ENCODE data around the gene LRSAM1.

Gene LRSAM1

GRCh38 chr9:127498298-127498697, 47.0 kb downstream of the LRSAM1 start:
- DNase-seq (ENCODE audit: low read depth) = no peak

- no peak for DNase-seq (ENCODE audit: low read depth)
These were observed 49.1 kb downstream of the LRSAM1 start for GRCh38 chr9:127500399-127500798.

DNA sequence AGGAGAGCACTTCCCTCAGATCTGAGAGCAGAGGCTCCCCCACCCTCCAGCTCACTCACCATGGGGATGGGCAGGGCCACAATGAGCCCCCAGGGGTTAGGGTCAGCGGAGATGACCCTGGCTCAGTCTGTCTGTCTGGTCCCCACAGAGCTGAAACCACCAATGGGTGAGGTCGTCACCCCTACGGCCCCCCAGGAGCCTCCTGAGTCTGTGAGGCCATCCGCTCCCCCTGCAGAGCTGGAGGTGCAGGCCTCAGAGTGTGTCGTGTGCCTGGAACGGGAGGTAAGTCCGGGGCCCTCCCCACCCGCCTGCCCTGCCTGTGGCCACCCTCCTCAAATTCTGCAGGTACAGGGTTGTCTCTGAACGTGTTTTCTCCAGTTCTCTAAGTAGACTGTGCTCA, 49.6 kb downstream of the LRSAM1 start:
- no peak for DNase-seq (ENCODE audit: low read depth)

DNA sequence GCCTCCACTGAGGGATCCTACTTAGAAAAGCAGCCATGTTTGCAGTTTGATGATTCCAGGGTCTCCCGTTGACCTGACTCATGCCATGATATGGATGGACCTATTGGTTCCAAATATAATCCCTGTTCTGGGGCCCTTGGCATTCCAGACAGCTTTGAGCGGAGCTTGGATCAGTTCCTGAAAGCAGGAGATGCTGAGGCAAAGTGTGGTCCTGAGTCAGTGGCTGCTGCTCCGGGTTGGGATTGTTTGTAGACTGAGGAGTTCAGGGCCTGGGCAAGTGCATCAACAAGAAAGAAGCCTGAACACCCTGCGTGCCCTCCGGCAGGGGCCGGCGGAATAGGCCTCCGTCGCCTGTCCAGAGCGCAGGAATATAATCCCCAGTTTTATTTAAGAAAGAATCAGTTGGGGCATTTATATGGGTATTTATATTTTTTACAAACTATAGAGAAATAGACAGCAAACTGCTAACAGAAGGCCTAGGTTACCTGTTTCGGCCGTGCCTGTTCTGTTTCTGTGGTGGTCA, 50.6 kb downstream of the LRSAM1 start:
- no peak for DNase-seq (ENCODE audit: low read depth)

DNA sequence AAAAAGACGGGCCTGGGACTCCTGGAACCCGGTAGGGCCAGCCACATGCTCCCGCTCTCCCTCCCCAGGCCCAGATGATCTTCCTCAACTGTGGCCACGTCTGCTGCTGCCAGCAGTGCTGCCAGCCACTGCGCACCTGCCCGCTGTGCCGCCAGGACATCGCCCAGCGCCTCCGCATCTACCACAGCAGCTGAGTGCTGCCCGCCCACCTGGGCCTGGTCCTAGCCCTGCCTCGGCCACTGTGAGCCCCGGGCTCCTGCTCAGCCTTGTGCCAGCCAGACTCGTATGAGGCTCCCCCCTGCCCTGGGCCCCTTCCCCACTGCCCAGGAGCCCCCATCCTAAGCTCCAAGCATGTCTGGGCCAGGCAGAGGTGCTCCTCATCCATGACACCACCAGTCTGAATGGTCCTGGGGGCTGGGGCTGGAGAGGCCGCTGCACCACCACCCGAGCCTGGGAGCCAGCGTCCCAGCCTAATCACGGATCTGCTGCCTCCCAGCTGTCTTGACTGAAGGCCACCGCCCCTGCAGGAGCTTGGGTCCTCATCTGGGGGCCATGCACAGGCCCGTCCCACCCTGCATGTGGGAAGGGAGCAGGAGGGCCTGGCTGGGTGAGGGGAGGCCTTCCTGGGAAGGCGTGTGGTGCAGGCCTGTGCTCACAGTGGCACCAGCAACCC, 51.5 kb downstream of the LRSAM1 start:
- no peak for DNase-seq (ENCODE audit: low read depth)

- DNase-seq (ENCODE audit: low read depth) = no peak
These were observed 52.1 kb downstream of the LRSAM1 start for GRCh38 chr9:127503379-127503921.

DNA sequence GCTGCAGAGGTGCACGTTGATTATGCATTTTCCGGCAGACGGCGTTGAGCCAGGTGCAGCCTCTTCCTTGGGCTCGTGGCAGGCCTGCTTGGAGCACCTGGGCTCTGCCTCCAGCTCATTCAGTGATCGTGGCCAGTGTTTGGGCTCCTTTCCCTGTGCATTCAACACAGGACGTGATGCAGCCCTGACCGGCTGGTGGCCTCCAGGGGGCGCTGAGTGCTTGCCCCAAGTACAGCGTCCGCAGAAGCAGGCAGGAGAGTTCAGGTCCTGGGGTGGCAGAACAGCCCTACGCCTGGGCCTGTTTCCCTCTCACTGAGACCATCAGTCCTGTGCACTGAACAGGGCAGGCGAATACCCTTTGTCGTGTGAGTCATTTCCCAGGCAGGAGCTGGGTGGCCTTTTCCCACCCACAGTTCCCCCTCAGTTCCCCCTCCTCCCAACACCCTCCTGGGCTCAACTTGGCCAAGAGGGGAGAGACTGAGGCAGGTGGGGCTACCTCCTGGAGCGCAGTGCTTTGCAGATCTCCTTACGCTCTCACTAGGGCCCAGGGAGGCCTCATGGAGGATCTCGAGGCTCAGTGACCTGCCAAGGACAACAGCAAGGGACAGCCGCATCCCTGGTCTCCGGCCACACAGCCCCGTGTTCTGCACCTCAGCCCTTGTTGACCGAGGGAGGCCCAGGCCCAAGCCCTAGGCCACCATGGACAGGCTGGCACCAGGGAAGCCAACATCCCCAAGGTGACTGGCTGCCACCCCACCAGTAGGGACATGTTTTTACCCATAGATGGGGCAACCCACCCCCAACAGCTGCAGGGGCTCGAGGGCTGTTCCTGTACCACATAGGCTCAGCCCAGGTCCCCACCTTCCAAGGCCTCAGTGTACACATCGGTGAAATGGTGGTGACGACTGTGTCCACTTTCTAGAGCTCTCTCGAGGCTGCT, 52.9 kb downstream of the LRSAM1 start:
- DNase-seq (ENCODE audit: low read depth) = peak; percentile 80

DNA sequence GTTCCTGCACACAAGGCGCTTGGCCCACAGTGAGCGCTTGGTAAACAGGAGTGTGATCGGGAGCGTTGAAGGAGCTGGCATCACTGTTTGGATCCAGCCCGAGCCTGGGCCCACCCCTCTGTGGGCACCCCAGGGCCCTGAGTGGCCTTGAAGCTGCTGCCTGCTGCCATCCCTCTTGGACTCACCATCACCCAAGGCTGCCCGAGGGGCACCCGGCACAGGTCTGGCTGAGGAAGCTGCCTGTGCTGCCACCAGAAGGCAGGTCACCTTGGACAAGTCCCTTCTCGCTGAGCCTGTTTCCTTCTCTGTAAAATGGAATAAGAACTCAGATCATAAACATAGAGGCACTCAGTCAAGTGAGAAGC, 53.6 kb downstream of the LRSAM1 start:
- DNase-seq (ENCODE audit: low read depth) = no peak

DNA sequence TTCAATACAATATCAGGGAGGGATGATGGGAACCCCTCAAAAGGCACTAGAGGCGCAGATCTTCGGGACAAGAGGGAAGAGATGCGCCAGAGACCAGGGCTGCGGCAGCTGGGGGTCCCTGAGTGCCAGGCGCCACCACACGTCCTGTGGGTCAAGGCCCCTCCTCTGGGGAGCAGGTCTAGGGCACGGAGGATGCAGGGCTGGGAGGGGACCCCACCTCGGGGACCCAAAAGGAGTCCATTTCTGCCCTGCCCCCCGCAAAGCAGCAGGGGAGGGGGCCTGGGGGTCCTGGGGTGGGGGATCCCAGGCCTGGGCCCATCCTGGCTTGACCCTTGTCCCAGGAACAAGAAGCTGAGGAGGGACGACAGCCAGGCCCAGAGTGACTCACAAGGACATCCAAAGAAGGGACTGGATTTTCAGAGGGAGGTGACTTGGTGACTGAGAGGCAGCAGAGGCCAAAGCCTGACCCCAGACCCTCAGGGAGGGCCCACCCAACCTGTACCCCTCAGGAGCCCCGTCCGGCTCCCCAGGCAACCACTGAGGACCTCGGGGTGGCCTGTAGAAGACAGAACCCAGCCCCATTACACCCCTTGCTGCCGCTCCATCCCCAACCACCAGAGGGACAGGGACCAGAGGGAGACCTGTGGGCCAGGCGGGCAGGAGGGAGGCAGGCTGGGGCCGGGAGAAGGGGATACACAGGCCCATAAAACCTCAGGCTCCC, 54.2 kb downstream of the LRSAM1 start:
- peak; percentile 41 for DNase-seq (ENCODE audit: low read depth)

DNA sequence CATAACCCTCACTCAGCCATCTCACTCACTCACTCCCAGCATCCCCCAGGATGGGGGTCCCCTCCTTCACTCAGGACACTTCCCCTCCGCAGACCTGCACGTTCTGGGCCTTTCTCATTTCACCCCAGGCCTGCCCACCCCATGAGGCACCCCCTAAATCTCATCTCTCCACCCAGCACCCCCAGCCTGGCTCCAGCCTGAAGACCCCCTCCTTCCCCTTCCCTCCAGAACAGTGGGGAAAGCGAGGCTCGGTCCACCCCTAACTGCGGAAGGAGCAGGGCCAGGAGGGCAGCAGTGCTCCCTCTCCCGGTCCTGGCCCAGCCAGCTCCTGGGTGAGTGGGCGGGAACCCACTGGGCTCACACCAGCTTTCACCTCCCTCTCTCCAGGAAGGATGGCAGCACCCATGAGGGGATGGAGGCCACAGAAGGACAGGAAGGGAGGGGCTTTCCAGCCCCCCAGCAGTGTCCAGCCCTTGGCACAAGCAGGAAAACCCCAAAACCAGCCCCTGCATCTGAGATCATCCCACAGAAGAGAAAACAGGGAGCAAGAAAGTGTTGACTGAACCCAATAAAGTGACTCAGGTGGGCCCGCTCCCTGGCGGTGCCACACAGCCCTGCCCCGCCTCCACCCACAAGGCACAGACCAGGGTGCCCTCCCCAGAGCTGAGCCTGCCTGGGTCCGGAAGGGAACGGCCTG, 55.0 kb downstream of the LRSAM1 start:
- no peak for DNase-seq (ENCODE audit: low read depth)

DNA sequence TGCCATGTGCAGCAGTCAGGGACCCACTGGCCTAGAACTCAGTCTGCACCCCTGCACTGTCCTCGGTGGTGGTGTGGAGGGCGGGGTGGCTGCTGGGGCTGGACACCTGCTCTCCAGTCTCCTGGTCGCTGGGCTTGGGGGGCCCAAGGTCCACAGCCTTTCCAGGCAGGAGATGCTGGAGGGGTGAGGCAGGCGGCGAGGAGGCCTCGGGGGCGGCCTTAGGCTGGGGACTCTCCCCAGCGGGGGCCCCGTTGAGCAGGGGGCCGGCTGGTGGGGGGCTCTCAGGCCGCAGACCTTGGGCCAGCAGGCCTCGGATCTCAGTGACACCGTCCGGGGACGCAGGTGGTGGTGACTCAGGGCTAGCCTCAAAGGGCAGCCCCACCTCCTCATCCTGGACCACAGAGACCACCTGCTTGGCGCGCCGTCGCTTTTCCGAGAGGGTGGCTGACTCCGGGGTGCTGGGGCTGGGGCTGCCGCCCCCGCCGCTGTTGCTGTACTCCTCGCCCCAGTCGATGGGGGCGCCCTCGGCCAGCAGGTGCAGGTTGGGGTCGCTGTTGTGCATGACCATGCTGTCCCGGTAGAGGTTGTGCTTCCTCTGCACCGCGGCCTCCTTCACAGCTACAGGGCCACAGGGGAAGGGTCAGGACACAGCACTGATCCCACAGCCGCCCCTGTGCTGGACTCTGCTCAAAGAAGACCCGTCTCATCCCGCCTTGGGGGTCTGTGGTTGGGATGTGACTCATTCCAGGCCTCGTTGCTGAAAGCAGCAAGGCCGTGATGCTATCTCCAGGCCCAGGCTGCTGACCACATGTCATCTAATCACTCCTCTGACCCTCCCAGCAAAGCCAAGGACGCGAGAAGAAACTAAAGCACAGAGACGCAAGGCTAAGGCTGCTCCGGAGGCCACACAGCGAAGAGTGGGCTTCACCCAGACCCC, 55.8 kb downstream of the LRSAM1 start:
- peak; percentile 79 for DNase-seq (ENCODE audit: low read depth)

DNA sequence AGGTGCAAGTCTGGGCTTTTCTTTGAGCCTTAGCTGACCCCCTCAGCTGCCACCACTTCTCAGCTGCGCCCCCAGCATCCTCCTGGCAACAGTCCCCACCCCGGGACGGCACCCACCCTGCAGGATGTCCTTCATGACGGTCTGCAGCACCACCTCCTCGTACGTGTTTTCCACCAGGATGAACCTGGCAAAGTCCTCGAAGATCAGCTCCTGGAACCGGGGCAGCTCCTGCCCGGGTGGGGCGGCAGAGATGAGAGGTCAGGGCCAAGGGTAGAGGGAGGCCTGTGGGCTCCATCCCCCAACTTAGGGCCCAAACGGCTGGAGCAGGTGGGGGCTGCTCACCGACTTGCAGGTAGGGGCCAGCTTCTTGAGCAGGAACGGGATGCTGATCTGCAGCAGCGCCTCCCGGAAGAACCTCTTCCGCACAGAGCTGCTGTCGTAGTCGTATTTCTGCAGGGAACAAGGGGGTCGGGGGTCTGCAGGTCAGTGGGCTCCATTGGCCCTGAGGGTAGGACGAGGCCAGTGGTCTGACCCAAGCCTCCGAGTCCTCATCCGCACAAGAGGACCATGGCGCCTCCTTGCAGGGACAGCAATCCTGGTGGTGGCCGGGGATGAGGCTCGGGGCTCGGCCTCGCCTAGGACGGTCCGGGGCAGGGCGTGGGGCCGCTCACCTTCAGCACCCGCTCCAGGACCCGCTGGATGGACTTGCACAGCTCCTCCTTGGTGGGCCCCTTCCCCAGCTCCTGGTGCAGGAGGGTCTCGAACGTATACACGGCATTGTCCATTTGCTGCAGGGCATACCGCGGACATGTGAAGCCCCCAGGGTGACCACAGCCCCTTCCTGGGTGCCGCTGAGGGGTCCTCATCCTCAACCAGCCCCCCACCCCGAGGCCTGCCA, 56.7 kb downstream of the LRSAM1 start:
- no peak for DNase-seq (ENCODE audit: low read depth)

DNA sequence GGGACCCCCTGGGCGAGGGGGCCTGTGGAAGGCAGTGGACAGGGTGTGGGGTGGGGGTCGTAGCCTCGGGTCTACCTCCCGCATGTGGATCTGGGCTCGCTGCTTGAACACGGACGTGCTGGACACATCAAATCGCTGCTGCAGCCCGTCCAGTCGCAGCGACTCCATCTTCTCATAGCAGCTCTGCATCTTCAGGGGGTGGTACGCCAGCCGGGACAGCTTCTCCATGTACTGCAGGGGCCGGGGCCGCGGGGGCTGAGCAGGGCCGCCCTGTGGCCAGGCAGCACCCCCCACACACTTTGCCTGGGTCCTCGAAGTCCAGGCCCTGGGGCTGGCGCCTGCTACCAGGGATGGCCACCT, 57.6 kb downstream of the LRSAM1 start:
- DNase-seq (ENCODE audit: low read depth) = no peak

GRCh38 chr9:127509261-127509954, 58.1 kb downstream of the LRSAM1 start:
- no peak for DNase-seq (ENCODE audit: low read depth)

GRCh38 chr9:127509955-127510299, 58.6 kb downstream of the LRSAM1 start:
- no peak for DNase-seq (ENCODE audit: low read depth)

GRCh38 chr9:127514468-127514867, 63.2 kb downstream of the LRSAM1 start:
- DNase-seq (ENCODE audit: low read depth) = no peak

GRCh38 chr9:127516835-127517607, 65.7 kb downstream of the LRSAM1 start:
- no peak for DNase-seq (ENCODE audit: low read depth)

DNA sequence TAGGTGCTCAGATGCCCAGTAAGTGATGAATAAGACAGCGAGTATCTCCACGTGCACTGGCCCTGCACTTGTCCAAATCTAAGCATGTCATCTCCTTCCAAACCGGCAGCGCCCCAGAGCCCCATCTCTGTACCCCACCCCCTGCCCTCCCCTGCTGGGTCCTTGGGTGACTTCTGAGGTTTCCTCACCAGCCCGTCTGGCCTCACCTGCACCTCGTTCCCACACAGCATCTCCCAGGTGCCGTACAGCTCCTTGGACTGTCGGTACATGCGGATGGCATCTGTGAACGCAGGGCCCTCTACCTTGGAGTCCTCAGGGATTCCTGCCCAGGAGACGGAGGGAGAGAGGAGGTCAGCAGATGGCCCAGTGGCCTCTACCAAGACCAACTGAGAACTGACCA, 66.3 kb downstream of the LRSAM1 start:
- DNase-seq (ENCODE audit: low read depth) = no peak

Data from iris pigment epithelial cell (primary cell).